HFF-Myc (cell line): ENCODE results near the gene KCNQ1.

ENCODE experiments used
- DNase-seq: peaks from one replicate; pipeline ENCODE4 v3.0.0-alpha.2; 2011; ENCODE audit warnings: low read depth; ENCODE audit errors: extremely low read depth
- H3K4me3 ChIP-seq: replicated peaks from 2 replicates; pipeline ENCODE4 v1.5.1; 2011; ENCODE audit warnings: low read depth, mild to moderate bottlenecking, control low read depth, low read length
- CTCF ChIP-seq: IDR thresholded peaks from 2 replicates; pipeline ENCODE4 v1.5.1; 2012; ENCODE audit warnings: mild to moderate bottlenecking, low read depth, low read length, control low read depth; ENCODE audit errors: missing control alignments

KCNQ1 gene

GRCh38 chr11:2525941-2526807, 81.4 kb downstream of the KCNQ1 start:
- no peak overlapping the region for H3K4me3 ChIP-seq
- TF ChIP-seq CTCF = no peak
- no peak for DNase-seq

- no peak overlapping the region for H3K4me3 ChIP-seq
- TF ChIP-seq CTCF = no peak
- DNase-seq = no peak
Measured at GRCh38 chr11:2526808-2527381, 82.1 kb downstream of the KCNQ1 start.

DNA sequence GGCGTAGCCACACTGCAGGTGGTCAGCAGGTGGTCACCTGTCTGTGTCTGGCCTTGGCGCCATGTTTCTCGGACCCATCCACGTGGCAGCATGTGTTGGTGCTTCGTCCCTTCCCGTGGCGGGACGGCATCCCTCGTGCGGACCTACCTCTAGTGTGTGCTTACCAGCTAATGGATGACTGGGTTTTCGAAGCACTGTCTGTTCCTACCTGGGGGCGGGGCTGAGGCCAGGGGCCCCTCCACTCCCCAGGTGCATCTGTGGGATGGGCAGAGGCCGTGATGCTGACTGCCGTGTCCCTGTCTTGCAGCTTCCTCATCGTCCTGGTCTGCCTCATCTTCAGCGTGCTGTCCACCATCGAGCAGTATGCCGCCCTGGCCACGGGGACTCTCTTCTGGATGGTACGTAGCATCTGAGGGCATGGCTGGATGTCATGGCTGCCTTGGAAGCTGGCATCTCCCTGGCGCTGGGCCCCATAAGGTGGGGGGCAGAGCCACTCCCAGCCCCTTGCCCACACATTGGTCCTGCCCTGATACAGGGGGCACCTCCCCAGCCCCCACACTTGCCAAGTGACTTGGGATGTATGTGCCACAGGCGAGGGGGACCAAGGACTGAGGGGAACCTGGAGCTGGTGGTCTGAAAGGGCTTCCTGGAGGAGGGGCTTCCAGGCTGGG, 82.9 kb downstream of the KCNQ1 start:
- DNase-seq = no peak

DNA sequence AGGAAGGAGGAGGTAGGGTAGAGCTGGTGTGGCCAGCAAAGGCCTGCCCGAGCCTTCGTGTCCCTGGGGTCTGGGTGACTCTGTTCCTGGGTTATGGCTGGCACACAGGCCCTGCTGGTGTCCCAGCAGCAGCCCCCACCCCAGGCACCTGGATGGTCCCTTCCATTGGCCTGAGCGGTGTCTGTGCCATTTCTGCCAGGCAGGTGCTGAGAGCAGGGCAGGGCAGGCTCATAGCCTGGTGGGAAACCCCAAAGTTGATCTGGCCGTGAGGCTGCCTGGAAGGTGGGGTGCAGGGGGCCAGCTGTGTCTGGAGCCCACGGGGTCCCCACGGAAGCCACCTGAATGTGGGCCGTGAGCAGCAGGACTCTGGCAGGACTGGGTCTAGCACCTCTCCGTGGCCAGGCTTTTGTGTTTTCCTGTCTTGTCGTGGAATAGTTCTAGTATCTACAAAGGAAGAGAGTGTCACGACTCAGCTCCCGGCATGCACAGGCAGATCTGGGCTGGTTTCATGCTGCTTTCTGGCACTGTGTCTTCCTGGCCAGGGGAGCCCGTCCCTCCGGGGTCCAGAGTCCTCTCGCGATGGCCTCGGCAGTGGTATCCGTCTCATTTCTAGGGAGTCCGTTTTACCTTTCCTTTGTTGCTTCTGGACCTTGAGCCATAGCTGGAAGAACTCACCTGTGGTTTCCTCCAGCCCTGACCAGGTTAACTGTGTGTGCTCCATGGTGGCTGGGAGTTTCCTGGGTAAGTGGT, 83.7 kb downstream of the KCNQ1 start:
- TF ChIP-seq CTCF = no peak
- H3K4me3 ChIP-seq = no peak overlapping the region
- no peak for DNase-seq

More for the DNA sequence above, 82.9 kb downstream of the KCNQ1 start:
- TF ChIP-seq CTCF = no peak
- no peak overlapping the region for H3K4me3 ChIP-seq

GRCh38 chr11:2529173-2529572, 84.4 kb downstream of the KCNQ1 start:
- no peak for DNase-seq
- H3K4me3 ChIP-seq = no peak overlapping the region
- no peak for TF ChIP-seq CTCF

DNA sequence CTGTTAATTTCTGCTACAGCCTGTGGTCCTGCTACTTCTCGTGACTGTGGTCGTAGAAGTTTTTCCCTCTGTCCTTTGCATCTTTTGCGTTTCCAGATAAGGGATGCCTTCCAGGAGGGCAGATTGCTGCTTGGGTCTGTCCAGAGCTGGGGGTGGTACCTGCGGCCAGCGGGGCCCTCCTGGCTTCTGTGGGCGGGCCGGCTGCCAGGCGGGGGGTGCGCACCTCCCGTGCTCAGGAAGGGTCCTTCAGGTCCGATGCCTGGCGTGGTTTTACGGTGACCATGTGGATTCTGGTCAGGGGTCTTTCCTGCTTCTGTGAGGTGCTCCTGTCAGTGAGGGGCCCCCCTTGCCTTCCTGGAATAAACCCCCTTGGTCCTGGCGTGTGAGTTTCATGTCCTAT, 84.8 kb downstream of the KCNQ1 start:
- no peak overlapping the region for H3K4me3 ChIP-seq
- DNase-seq = no peak
- no peak for TF ChIP-seq CTCF
